Ecto neural progenitor cell (in vitro differentiated cells): ENCODE results near the gene SPSB4.
"Not testable (repeated sequence)": the region's sequence is repeated elsewhere in the genome, so short reads cannot be mapped to it uniquely, and the experiment has no call there.

ENCODE experiments used
- DNase-seq: peaks from one replicate; pipeline ENCODE4 v3.0.0-alpha.2; 2018; ENCODE audit warnings: low spot score

SPSB4 gene

GRCh38 chr3:141095546-141095937 is 44.4 kb downstream of the SPSB4 start:
- no peak for DNase-seq

- no peak for DNase-seq
Observed at GRCh38 chr3:141096164-141096563, 45.0 kb downstream of the SPSB4 start.

- DNase-seq: no peak
Observed at GRCh38 chr3:141096981-141097380, 45.8 kb downstream of the SPSB4 start.

- DNase-seq: no peak
Observed at GRCh38 chr3:141100112-141100511, 49.0 kb downstream of the SPSB4 start.

GRCh38 chr3:141100531-141101320 is 49.6 kb downstream of the SPSB4 start:
- no peak for DNase-seq

GRCh38 chr3:141102372-141102771 is 51.2 kb downstream of the SPSB4 start:
- no peak for DNase-seq

- no peak for DNase-seq
Observed at GRCh38 chr3:141103067-141103466, 51.9 kb downstream of the SPSB4 start.

GRCh38 chr3:141103503-141103902 is 52.4 kb downstream of the SPSB4 start:
- DNase-seq: no peak

- no peak for DNase-seq
Observed at GRCh38 chr3:141104151-141104821, 53.1 kb downstream of the SPSB4 start.

- no peak for DNase-seq
Observed at GRCh38 chr3:141105828-141106628, 54.9 kb downstream of the SPSB4 start.

GRCh38 chr3:141106842-141107241 is 55.7 kb downstream of the SPSB4 start:
- DNase-seq: no peak

- DNase-seq: no peak
Observed at GRCh38 chr3:141108039-141108438, 56.9 kb downstream of the SPSB4 start.

- DNase-seq: peak; percentile 47
Observed at GRCh38 chr3:141109751-141110150, 58.6 kb downstream of the SPSB4 start.

GRCh38 chr3:141110322-141110721 is 59.2 kb downstream of the SPSB4 start:
- DNase-seq: no peak

- DNase-seq: peak; percentile 23
Observed at GRCh38 chr3:141111364-141112155, 60.4 kb downstream of the SPSB4 start.

- no peak for DNase-seq
Observed at GRCh38 chr3:141112686-141113297, 61.6 kb downstream of the SPSB4 start.

- DNase-seq: not testable (repeated sequence)
Observed at GRCh38 chr3:141113680-141114079, 62.5 kb downstream of the SPSB4 start.

- DNase-seq: peak; percentile 29
Observed at GRCh38 chr3:141114179-141114745, 63.1 kb downstream of the SPSB4 start.

GRCh38 chr3:141114816-141115460 is 63.8 kb downstream of the SPSB4 start:
- DNase-seq: peak; percentile 46

GRCh38 chr3:141115789-141116541 is 64.8 kb downstream of the SPSB4 start:
- DNase-seq: no peak
